Muscle layer of duodenum (tissue), 2 donors: Measurements from ENCODE around the gene MRPS12.

Source experiments
- H3K27ac ChIP-seq: one replicate; pipeline ENCODE4 v1.7.0; 2013; ENCODE audit warnings: mild to moderate bottlenecking, low read length
- H3K27me3 ChIP-seq: one replicate; pipeline ENCODE4 v1.7.0; 2013; ENCODE audit warnings: low read depth, mild to moderate bottlenecking, control low read depth, low read length
- H3K36me3 ChIP-seq, 2 donors: one replicate each; pipeline ENCODE4 v1.7.0; 2013; ENCODE audit warnings: low read length in 2 of 2, control low read depth in 1 of 2, mild to moderate bottlenecking in 1 of 2; ENCODE audit not compliant: insufficient read depth in 2 of 2, control insufficient read depth in 1 of 2
- H3K4me1 ChIP-seq, 2 donors: one replicate each; pipeline ENCODE4 v1.7.0; 2013; ENCODE audit warnings: low read length in 2 of 2, mild to moderate bottlenecking in 2 of 2, control low read depth in 1 of 2, moderate library complexity in 1 of 2; ENCODE audit not compliant: insufficient read depth in 2 of 2, control insufficient read depth in 1 of 2
- H3K4me3 ChIP-seq, 2 donors: one replicate each; pipeline ENCODE4 v1.7.0; 2013; ENCODE audit warnings: low read length in 2 of 2, low read depth in 1 of 2, mild to moderate bottlenecking in 1 of 2
- H3K9me3 ChIP-seq, 2 donors: one replicate each; pipeline ENCODE4 v1.7.0; 2013; ENCODE audit warnings: low read length in 2 of 2, control low read depth in 1 of 2, mild to moderate bottlenecking in 1 of 2; ENCODE audit not compliant: control insufficient read depth in 1 of 2
- donor health status: healthy.

Gene MRPS12

DNA sequence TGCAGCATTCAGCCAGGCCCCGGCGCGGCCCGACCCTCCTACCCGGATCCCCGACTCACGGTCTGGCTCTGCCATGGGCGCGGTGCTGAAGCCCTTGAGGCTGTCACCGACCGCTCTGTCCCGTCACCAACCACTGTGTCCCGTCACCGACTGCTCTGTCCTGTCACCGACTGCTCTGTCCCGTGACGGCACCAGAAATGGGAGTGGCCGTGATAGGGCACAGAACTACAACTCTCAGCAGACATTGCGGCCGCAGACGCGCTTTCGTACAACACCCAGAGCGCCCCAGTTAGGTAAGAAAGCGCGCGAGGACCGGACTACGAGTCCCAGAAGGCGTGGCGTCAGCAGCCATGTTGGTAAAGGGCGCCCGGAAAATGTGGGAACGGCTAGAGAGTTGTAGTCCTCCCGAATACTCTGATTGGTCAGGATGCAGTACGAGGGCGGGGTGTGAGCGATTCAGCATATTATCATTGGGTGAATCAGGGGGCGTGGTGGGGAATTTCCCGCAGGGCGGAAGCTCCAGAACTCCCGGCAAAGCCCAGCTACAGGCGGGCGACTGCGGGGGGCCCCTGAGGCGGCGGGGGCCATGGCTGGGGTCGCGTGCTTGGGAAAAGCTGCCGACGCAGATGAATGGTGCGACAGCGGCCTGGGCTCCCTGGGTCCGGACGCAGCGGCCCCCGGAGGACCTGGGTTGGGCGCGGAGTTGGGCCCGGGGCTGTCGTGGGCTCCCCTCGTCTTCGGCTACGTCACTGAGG is 31.1 kb upstream of the MRPS12 start, which contains the start of the genes NFKBIB and SIRT2:
NFKBIB (plus strand) TSS at position 523 of the 755 bp plus-strand sequence; CDS start at position 587, 64 bp downstream.
SIRT2 (minus strand) TSS at position 172 of the 755 bp plus-strand sequence; CDS start at position 75, 97 bp downstream.
- H3K27ac ChIP-seq, result peak within 1 kb of the TSS; percentile 88
- peak within 1 kb of the TSS; percentile 84 to 87 for H3K4me3 ChIP-seq
- peaks cover 18 to 32% of the 10 kb centered on the region in 2 donors for H3K4me1 ChIP-seq

DNA sequence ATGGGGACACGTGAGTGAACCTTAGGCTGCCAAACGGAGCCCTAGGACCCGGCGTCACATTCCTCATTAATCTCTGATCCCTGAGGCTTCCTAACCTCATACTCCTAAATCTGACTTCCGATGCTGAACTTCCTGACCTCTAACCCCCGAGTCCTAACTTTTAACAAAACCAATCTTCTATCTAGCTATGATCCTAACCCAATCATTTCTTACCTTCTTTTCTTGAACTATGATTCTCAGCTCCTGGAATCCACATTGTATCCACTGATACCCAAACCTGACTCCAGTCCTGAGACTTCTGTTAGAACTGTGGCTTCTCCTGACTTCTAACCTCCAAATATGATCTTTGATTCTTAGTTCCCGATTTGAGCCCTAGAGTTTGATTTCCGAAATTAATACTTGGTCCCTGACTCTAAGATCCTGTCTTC is 30.5 kb upstream of the MRPS12 start:
- Histone ChIP-seq H3K36me3 (peaks cover 9 to 12% of the 10 kb centered on the region in 2 donors), H3K27me3 (no peaks in the 10 kb centered on the region), H3K4me1 (peaks cover 18 to 32% of the 10 kb centered on the region in 2 donors), H3K4me3 (peak overlapping the region; percentile 84 to 87), H3K27ac (peak overlapping the region; percentile 88), H3K9me3 (no peaks in the 10 kb centered on the region)

More for the DNA sequence above, 31.1 kb upstream of the MRPS12 start, which contains the start of the genes NFKBIB and SIRT2:
- Histone ChIP-seq H3K9me3 (no peaks in the 10 kb centered on the region), H3K27me3 (no peaks in the 10 kb centered on the region), H3K36me3 (peaks cover 5 to 6% of the 10 kb centered on the region in 2 donors)

GRCh38 chr19:38900743-38901190 is 30.0 kb upstream of the MRPS12 start:
- H3K27me3 ChIP-seq, result no peaks in the 10 kb centered on the region
- peak overlapping the region; percentile 88 for H3K27ac ChIP-seq
- H3K9me3 ChIP-seq, result no peaks in the 10 kb centered on the region
- peak overlapping the region; percentile 84 to 87 for H3K4me3 ChIP-seq
- H3K4me1 ChIP-seq, result peaks cover 18 to 32% of the 10 kb centered on the region in 2 donors
- peaks cover 9 to 17% of the 10 kb centered on the region in 2 donors for H3K36me3 ChIP-seq

DNA sequence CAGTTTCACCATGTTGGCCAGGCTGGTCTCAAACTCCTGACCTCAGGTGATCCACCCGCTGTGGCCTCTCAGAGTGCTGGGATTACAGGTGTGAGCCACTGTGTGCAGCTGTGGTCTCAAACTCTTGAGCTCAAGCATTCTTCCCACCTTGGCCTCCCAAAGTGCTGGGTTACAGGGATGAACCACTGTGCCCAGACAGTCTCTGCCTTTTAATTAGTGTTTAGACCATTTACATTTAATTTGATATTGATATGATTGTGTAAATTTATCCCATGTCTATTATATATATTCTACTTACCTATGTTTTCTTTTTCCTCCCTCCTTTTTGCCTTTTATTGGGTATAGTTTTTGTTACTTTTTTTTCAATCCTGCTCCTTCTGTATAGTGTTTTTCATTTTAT is 29.1 kb upstream of the MRPS12 start:
- H3K36me3 ChIP-seq, result peaks cover 9 to 18% of the 10 kb centered on the region in 2 donors
- no peaks in the 10 kb centered on the region for H3K9me3 ChIP-seq
- no peak overlapping the region for H3K27ac ChIP-seq

GRCh38 chr19:38904581-38905539 is 25.9 kb upstream of the MRPS12 start:
- H3K4me1 ChIP-seq, result peaks cover 4 to 7% of the 10 kb centered on the region in 2 donors
- no peaks in the 10 kb centered on the region for H3K9me3 ChIP-seq
- no peak overlapping the region for H3K4me3 ChIP-seq
- H3K27ac ChIP-seq, result no peak overlapping the region
- H3K27me3 ChIP-seq, result no peaks in the 10 kb centered on the region
- H3K36me3 ChIP-seq, result peaks cover 13 to 37% of the 10 kb centered on the region in 2 donors

More for the DNA sequence above, 29.1 kb upstream of the MRPS12 start:
- Histone ChIP-seq H3K4me1 (peaks cover 18 to 28% of the 10 kb centered on the region in 2 donors), H3K4me3 (no peak overlapping the region), H3K27me3 (no peaks in the 10 kb centered on the region)

DNA sequence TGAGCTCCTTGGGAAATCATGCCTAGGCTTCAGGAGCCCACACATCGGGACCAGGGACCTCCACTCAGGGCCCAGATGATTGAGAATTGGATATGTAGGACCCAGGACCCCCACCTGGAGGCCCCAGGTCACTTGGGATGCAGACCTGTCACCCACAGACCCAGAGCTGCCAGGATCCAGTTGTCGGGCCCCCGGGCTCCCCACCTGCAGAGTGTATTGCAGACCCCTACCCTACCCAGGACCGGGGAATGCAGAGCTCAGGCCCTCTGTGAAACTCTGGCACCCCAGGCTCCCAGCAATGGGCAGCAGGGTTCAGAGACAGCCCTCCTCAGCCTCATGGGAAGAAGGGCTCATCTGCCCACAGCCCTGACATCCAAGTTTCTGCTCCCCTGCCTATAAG is 25.1 kb upstream of the MRPS12 start:
- Histone ChIP-seq H3K4me1 (peaks cover under 1 to 4% of the 10 kb centered on the region in 2 donors), H3K4me3 (no peak overlapping the region), H3K27ac (no peak overlapping the region), H3K27me3 (no peaks in the 10 kb centered on the region), H3K36me3 (peaks cover 13 to 37% of the 10 kb centered on the region in 2 donors), H3K9me3 (no peaks in the 10 kb centered on the region)

GRCh38 chr19:38907227-38907626 is 23.5 kb upstream of the MRPS12 start:
- H3K36me3 ChIP-seq, result peaks cover 13 to 37% of the 10 kb centered on the region in 2 donors
- no peaks in the 10 kb centered on the region for H3K9me3 ChIP-seq
- H3K27me3 ChIP-seq, result no peaks in the 10 kb centered on the region
- no peak overlapping the region for H3K4me3 ChIP-seq
- no peak overlapping the region for H3K27ac ChIP-seq
- H3K4me1 ChIP-seq, result no peaks in the 10 kb centered on the region

DNA sequence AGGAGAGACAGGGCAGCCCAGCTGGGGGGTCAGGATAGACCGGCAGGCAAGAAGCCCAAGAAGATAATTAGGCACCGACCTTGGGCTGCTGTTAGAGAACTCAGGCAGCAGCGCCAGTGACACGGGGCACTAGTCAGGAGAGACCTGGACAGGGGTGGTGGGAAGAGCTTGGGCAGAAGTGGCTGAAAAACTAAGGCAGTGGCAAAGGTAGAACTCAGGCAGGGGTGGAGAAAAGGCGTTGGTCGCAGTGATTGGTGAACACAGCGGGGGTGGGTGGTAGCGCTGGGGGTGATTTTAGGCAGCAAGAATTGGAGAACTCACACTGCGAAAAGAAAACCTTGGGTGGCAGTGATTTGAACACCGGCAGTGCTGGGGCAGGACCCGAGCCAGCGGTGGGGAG is 23.1 kb upstream of the MRPS12 start:
- Histone ChIP-seq H3K9me3 (no peaks in the 10 kb centered on the region), H3K4me3 (no peak overlapping the region), H3K36me3 (peaks cover 13 to 37% of the 10 kb centered on the region in 2 donors), H3K4me1 (no peaks in the 10 kb centered on the region), H3K27me3 (no peaks in the 10 kb centered on the region), H3K27ac (no peak overlapping the region)

DNA sequence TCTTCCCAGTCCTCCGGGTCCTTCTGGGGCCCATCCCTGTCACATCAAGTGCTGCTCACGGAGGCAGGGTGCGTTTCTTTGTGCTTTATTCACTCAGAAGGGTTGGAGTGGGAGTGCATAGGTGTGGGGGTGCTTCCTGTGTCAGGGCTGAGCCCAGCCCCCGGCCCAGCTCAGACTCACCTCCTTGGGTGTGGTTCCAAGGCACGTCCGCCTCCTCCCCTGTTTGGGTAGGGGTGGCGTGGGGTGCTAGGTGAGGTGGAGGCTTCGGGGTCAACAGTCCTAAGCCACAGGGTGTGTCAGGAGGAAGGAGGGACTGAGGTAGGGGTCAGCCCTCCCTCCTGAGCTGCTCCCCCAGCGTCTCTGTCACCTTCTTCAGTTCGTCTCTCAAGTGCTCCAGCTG is 21.8 kb upstream of the MRPS12 start:
- H3K4me1 ChIP-seq, result no peaks in the 10 kb centered on the region
- H3K9me3 ChIP-seq, result no peaks in the 10 kb centered on the region
- no peaks in the 10 kb centered on the region for H3K27me3 ChIP-seq
- peaks cover 13 to 37% of the 10 kb centered on the region in 2 donors for H3K36me3 ChIP-seq
- no peak overlapping the region for H3K4me3 ChIP-seq
- H3K27ac ChIP-seq, result no peak overlapping the region

DNA sequence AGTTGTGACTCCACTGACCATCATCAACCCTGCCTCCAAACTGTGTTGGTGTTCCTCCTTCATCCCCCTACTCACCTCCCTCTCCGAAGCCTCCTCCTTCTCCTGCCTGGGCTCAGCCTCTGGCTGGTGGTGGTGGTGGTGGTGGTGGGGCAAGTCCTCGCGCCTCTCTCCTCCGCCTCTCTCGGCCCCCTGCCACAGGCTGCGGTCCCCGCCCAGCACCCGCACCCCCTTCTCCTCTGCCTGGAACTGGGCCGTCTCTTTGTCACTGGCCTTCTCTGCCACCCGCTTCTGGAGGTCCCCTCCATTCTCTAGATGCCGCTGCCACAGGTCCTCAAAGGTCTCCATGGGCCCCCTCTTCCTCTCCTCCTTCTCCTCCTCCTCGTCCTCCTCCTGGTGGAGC is 20.3 kb upstream of the MRPS12 start:
- Histone ChIP-seq H3K4me1 (no peaks in the 10 kb centered on the region), H3K27ac (no peak overlapping the region), H3K36me3 (peaks cover 4 to 23% of the 10 kb centered on the region in 2 donors), H3K9me3 (no peaks in the 10 kb centered on the region), H3K27me3 (no peaks in the 10 kb centered on the region), H3K4me3 (no peak overlapping the region)
